Measurements from ENCODE around the gene FAM131C. TPM values are rescaled to one million over a fixed set of nuclear protein-coding genes. Genes with fewer than 3 reads are reported as not detected.

FAM131C gene
- polyA plus RNA-seq, 1 donor (not counting 4 experiments of a cell fraction or from before 2014, with no cell fraction given), result 0.31 TPM

- Histone ChIP-seq H3K27me3 (ENCODE audit: control insufficient read depth, extremely low read depth, insufficient read depth, low read length) (peaks cover 9% of the 10 kb centered on the region), H3K9me1 (ENCODE audit: control insufficient read depth, extremely low read depth, insufficient read depth, low read length) (no peaks in the 10 kb centered on the region), H3K36me3 (ENCODE audit: control insufficient read depth in 2 of 2, extremely low read depth in 1 of 2, insufficient read depth in 2 of 2, low read length in 2 of 2) (no peaks in the 10 kb centered on the region), H3K9ac (ENCODE audit: control insufficient read depth, extremely low read depth, insufficient read depth, low read length) (no peak overlapping the region), H3K4me2 (ENCODE audit: control insufficient read depth, extremely low read depth, insufficient read depth, low read depth, low read length) (no peak overlapping the region), H3K79me2 (ENCODE audit: control insufficient read depth, insufficient read depth, low read length) (no peaks in the 10 kb centered on the region), H3K4me3 (ENCODE audit: control insufficient read depth in 2 of 3, extremely low read depth in 1 of 3, insufficient read depth in 2 of 3, low read depth in 1 of 3, low read length in 3 of 3) (no peak overlapping the region), H3K9me3 (ENCODE audit: control insufficient read depth, low read depth, low read length) (no peaks in the 10 kb centered on the region), H3K27ac (ENCODE audit: control insufficient read depth, insufficient read depth, low read length) (no peak overlapping the region), H4K20me1 (ENCODE audit: control insufficient read depth, extremely low read depth, insufficient read depth, low read length) (no peaks in the 10 kb centered on the region), H2AFZ (ENCODE audit: control insufficient read depth, low read length) (no peak overlapping the region), H3K4me1 (ENCODE audit: control insufficient read depth, extremely low read depth, insufficient read depth, low read length) (peaks cover 2% of the 10 kb centered on the region)
- dilution Hi-C loops (cut with MboI; ENCODE audit: extremely low pct_ligation_motif_present, low sequenced_read_pairs), result no loop called here
- TF ChIP-seq EZH2 (IDR thresholded peaks at IDR 0.05; ENCODE audit: low read length), result no peak
- no peak for TF ChIP-seq CTCF (optimal IDR thresholded peaks at IDR 0.05 in 1 of 3, IDR thresholded peaks at IDR 0.05 in 1 of 3, conservative IDR thresholded peaks at IDR 0.05 in 1 of 3; ENCODE audit: extremely low read depth in 1 of 3, insufficient read depth in 2 of 3, low read length in 3 of 3)
- FAIRE-seq, result no peak
- no peak for DNase-seq (ENCODE audit: low read depth, low spot score)
Observed at GRCh38 chr1:16066245-16066644, 7.2 kb downstream of the FAM131C start.

DNA sequence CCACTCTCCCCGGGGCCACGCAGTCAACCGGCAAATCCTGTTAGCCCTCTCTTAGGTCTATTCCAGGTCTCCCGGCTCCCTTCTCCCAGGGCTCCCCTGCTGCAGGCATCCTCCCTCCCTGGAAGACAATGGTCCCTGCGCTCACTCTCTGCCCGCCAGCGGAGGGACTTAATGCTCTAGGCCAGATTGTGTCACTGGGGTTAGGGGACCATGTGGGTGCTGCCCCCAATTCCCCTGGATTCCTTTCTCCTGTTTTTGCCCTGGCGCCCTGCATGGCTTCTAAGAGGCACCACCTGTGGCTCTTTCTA, 8.2 kb downstream of the FAM131C start:
- no peak overlapping the region for H3K4me2 ChIP-seq (ENCODE audit: control insufficient read depth, extremely low read depth, insufficient read depth, low read depth, low read length)
- no peak overlapping the region for H3K4me3 ChIP-seq (ENCODE audit: control insufficient read depth in 2 of 3, extremely low read depth in 1 of 3, insufficient read depth in 2 of 3, low read depth in 1 of 3, low read length in 3 of 3)
- H3K27ac ChIP-seq (ENCODE audit: control insufficient read depth, insufficient read depth, low read length), result no peak overlapping the region
- dilution Hi-C loops (cut with MboI; ENCODE audit: extremely low pct_ligation_motif_present, low sequenced_read_pairs), result no loop called here
- DNase-seq (ENCODE audit: low read depth, low spot score), result no peak
- TF ChIP-seq CTCF (optimal IDR thresholded peaks at IDR 0.05 in 1 of 3, IDR thresholded peaks at IDR 0.05 in 1 of 3, conservative IDR thresholded peaks at IDR 0.05 in 1 of 3; ENCODE audit: extremely low read depth in 1 of 3, insufficient read depth in 2 of 3, low read length in 3 of 3) (no peak), EZH2 (IDR thresholded peaks at IDR 0.05; ENCODE audit: low read length) (no peak)
- H3K36me3 ChIP-seq (ENCODE audit: control insufficient read depth in 2 of 2, extremely low read depth in 1 of 2, insufficient read depth in 2 of 2, low read length in 2 of 2), result no peaks in the 10 kb centered on the region
- H3K9me1 ChIP-seq (ENCODE audit: control insufficient read depth, extremely low read depth, insufficient read depth, low read length), result no peaks in the 10 kb centered on the region
- no peak for FAIRE-seq
- peaks cover 2% of the 10 kb centered on the region for H3K4me1 ChIP-seq (ENCODE audit: control insufficient read depth, extremely low read depth, insufficient read depth, low read length)
- H3K9me3 ChIP-seq (ENCODE audit: control insufficient read depth, low read depth, low read length), result no peaks in the 10 kb centered on the region
- H4K20me1 ChIP-seq (ENCODE audit: control insufficient read depth, extremely low read depth, insufficient read depth, low read length), result no peaks in the 10 kb centered on the region
- no peak overlapping the region for H2AFZ ChIP-seq (ENCODE audit: control insufficient read depth, low read length)
- no peak overlapping the region for H3K9ac ChIP-seq (ENCODE audit: control insufficient read depth, extremely low read depth, insufficient read depth, low read length)
- peaks cover 9% of the 10 kb centered on the region for H3K27me3 ChIP-seq (ENCODE audit: control insufficient read depth, extremely low read depth, insufficient read depth, low read length)
- no peaks in the 10 kb centered on the region for H3K79me2 ChIP-seq (ENCODE audit: control insufficient read depth, insufficient read depth, low read length)
